HL-60 (cell line): ENCODE measurements around the gene MYMK.

Experiments used
- GABPA ChIP-seq: IDR thresholded peaks from 2 replicates; pipeline ENCODE4 v1.6.1; 2012; ENCODE audit warnings: low read depth
- POLR2AphosphoS5 ChIP-seq: IDR thresholded peaks from 2 replicates; pipeline ENCODE4 v1.6.1; 2012; ENCODE audit warnings: low read depth
- SPI1 ChIP-seq: IDR thresholded peaks from 2 replicates; pipeline ENCODE4 v1.6.1; 2012; ENCODE audit warnings: low read depth, mild to moderate bottlenecking, borderline replicate concordance
- TF ChIP-seq, protein P1 (sequence below): IDR thresholded peaks from one replicate; pipeline ENCODE4 v1.5.1; 2011; ENCODE audit warnings: low read length, control low read depth, inconsistent platforms; ENCODE audit not compliant: insufficient read depth
- TF ChIP-seq, protein P2 (sequence below): IDR thresholded peaks from 2 replicates; pipeline ENCODE4 v1.6.1; 2012; ENCODE audit warnings: low read depth; ENCODE audit not compliant: insufficient replicate concordance

DNA sequence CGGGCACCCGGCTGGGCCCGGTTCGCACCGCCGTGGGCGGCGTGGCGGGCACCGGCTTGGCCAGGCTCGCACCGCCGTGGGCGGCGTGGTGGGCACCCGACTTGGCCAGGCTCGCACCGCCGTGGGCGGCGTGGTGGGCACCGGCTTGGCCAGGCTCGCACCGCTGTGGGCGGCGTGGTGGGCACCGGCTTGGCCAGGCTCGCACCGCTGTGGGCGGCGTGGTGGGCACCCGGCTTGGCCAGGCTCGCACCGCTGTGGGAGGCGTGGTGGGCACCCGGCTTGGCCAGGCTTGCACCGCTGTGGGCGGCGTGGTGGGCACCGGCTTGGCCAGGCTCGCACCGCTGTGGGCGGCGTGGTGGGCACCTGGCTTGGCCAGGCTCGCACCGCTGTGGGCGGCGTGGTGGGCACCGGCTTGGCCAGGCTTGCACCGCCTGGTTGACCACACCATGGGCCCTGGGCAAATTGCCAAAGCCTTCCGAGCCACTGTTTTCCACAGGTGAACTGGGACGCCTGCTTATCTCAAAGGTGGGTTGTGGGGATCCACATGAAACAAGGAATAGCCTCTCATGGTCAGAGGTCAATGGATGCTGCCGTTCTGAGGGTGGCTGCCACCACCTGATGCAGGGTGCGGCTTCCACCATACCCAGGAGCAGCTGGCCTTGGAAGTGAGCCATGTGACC is 38.0 kb upstream of the MYMK start:
- TF ChIP-seq, protein P1, sequence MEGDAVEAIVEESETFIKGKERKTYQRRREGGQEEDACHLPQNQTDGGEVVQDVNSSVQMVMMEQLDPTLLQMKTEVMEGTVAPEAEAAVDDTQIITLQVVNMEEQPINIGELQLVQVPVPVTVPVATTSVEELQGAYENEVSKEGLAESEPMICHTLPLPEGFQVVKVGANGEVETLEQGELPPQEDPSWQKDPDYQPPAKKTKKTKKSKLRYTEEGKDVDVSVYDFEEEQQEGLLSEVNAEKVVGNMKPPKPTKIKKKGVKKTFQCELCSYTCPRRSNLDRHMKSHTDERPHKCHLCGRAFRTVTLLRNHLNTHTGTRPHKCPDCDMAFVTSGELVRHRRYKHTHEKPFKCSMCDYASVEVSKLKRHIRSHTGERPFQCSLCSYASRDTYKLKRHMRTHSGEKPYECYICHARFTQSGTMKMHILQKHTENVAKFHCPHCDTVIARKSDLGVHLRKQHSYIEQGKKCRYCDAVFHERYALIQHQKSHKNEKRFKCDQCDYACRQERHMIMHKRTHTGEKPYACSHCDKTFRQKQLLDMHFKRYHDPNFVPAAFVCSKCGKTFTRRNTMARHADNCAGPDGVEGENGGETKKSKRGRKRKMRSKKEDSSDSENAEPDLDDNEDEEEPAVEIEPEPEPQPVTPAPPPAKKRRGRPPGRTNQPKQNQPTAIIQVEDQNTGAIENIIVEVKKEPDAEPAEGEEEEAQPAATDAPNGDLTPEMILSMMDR: no peak
- TF ChIP-seq, protein P2, sequence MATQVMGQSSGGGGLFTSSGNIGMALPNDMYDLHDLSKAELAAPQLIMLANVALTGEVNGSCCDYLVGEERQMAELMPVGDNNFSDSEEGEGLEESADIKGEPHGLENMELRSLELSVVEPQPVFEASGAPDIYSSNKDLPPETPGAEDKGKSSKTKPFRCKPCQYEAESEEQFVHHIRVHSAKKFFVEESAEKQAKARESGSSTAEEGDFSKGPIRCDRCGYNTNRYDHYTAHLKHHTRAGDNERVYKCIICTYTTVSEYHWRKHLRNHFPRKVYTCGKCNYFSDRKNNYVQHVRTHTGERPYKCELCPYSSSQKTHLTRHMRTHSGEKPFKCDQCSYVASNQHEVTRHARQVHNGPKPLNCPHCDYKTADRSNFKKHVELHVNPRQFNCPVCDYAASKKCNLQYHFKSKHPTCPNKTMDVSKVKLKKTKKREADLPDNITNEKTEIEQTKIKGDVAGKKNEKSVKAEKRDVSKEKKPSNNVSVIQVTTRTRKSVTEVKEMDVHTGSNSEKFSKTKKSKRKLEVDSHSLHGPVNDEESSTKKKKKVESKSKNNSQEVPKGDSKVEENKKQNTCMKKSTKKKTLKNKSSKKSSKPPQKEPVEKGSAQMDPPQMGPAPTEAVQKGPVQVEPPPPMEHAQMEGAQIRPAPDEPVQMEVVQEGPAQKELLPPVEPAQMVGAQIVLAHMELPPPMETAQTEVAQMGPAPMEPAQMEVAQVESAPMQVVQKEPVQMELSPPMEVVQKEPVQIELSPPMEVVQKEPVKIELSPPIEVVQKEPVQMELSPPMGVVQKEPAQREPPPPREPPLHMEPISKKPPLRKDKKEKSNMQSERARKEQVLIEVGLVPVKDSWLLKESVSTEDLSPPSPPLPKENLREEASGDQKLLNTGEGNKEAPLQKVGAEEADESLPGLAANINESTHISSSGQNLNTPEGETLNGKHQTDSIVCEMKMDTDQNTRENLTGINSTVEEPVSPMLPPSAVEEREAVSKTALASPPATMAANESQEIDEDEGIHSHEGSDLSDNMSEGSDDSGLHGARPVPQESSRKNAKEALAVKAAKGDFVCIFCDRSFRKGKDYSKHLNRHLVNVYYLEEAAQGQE: no peak
- TF ChIP-seq SPI1: no peak
- no peak for TF ChIP-seq GABPA
- no peak for TF ChIP-seq POLR2AphosphoS5
